ENCODE measurements around the gene ERICH2. TPM values are rescaled to one million over a fixed set of nuclear protein-coding genes. Genes with fewer than 3 reads are reported as not detected.

The ERICH2 gene
- total RNA-seq, 1 donor from 2014 or later = 1.7 TPM

DNA sequence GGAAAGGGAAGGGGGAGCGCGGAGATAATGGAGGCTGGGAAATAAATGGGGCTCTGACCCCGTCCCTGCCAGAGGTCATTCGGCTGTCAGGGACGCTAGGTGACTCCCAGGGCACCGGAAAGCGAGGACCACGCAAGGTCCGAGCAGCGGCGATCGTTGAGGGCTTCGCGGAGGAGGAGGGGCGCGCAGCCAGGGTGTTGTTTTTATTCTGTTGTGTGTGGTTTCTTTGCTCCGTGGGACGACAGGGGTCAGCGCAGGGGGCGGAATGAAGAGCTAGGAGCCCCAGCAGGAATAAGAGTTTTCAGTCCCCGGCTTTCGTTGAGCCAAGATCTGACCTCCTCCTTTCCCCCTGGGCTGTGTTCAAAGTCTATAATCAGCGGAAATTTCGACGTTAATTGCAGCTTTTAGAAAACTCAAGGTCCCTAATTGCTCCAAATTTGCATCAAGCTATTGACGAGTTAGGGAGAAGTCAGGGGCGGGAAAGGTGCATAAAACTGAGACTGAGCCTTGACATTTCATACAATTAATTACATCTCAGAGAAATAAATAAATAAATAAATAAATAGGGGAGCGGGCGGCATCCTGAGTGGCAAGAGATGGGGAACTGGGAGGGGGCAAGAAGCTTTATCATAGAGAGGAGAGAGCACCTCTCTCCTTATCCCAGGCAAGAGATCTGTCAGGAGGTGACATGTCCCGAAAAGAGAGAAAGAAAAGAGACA is 48.7 kb downstream of the ERICH2 start:
- no peak overlapping the region for H3K9ac ChIP-seq (ENCODE audit: low read length)
- H3K9me3 ChIP-seq (ENCODE audit: insufficient read depth, low read depth, low read length) = no peaks in the 10 kb centered on the region
- no peak overlapping the region for H3K4me3 ChIP-seq (ENCODE audit: insufficient read depth, low read depth, low read length)
- peak overlapping the region; percentile 50 for H2AFZ ChIP-seq (ENCODE audit: low read depth, low read length)
- Mint-ChIP-seq H3K36me3 (ENCODE audit: low read depth, unreplicated experiment) (peaks cover 5% of the 10 kb centered on the region), H3K27me3 (ENCODE audit: low read depth, unreplicated experiment) (peaks cover 66% of the 10 kb centered on the region), H3K9me3 (ENCODE audit: unreplicated experiment) (peaks cover 7% of the 10 kb centered on the region), H3K4me1 (ENCODE audit: low read depth, unreplicated experiment) (peaks cover 5% of the 10 kb centered on the region), H3K27ac (ENCODE audit: unreplicated experiment) (peak overlapping the region; percentile 66), H3K4me3 (ENCODE audit: unreplicated experiment) (peak overlapping the region; percentile 80)
- peaks cover 82% of the 10 kb centered on the region for H3K27me3 ChIP-seq (ENCODE audit: insufficient read depth, low read length)
- H3K27ac ChIP-seq (ENCODE audit: low read depth, low read length) = no peak overlapping the region
- peaks cover 35% of the 10 kb centered on the region for H3K4me1 ChIP-seq (ENCODE audit: insufficient read depth, low read length)
- TF ChIP-seq, protein P1, sequence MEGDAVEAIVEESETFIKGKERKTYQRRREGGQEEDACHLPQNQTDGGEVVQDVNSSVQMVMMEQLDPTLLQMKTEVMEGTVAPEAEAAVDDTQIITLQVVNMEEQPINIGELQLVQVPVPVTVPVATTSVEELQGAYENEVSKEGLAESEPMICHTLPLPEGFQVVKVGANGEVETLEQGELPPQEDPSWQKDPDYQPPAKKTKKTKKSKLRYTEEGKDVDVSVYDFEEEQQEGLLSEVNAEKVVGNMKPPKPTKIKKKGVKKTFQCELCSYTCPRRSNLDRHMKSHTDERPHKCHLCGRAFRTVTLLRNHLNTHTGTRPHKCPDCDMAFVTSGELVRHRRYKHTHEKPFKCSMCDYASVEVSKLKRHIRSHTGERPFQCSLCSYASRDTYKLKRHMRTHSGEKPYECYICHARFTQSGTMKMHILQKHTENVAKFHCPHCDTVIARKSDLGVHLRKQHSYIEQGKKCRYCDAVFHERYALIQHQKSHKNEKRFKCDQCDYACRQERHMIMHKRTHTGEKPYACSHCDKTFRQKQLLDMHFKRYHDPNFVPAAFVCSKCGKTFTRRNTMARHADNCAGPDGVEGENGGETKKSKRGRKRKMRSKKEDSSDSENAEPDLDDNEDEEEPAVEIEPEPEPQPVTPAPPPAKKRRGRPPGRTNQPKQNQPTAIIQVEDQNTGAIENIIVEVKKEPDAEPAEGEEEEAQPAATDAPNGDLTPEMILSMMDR (IDR thresholded peaks at IDR 0.05; ENCODE audit: insufficient read depth, low read depth, low read length) = no peak
- peak; percentile 83 for TF ChIP-seq EZH2 (IDR thresholded peaks at IDR 0.05; ENCODE audit: insufficient read depth, low read length)
- H4K20me1 ChIP-seq (ENCODE audit: insufficient read depth, low read length) = peaks cover 26% of the 10 kb centered on the region
- DNase-seq (ENCODE audit: low read depth) (no peak), FAIRE-seq (no peak)
- H3K79me2 ChIP-seq (ENCODE audit: insufficient read depth, low read length) = no peaks in the 10 kb centered on the region
- H3K4me2 ChIP-seq (ENCODE audit: low read length) = peak overlapping the region; percentile 89
- no peaks in the 10 kb centered on the region for H3K36me3 ChIP-seq (ENCODE audit: insufficient read depth, low read length)

DNA sequence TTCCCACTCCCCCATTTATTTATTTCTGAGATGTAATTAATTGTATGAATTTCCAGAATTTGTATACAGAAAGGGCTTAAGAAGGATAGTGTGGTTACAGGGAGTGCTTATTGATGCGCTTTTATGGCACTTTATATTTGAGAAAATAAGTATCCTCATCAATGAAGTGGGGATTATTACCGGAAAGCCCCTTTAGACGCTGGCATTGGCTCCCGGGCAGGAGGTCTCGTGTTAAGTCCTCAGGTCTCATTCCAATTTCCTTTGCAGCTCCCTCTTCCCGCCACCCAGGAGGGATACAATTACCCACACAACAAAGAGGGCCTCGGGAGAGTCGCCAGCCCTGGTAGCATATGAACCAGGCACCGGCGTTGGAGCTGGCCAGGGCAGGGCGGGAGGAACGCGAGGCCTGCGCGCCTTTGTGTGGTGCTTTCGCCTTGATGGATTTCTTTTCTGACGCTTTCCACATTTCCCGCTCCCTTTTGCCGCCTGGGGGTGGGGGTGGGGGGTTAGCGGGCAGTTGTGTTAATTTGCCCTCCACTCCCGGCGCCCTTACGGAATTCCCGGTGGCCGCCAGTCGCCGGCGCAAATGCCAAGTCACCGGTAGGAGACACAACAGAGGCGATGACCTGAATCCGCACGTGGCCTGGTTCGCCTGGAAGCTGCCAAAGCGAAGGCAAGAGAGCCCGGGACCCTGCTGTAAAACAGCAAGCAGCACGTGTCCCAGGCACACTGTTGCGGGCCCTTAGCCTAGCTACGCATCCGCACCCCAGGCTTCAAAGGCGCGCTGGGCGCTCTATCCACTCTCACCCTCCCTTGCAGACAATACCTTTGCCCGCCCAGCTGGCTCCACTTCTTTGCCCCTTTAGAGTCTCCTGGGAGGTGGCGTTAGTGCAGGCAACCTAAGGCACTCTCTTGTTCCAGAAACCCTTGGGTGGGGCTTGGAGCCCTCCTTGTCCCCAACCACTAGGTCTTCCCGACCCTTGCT is 49.8 kb downstream of the ERICH2 start:
- H3K79me2 ChIP-seq (ENCODE audit: insufficient read depth, low read length) = no peaks in the 10 kb centered on the region
- Mint-ChIP-seq H3K36me3 (ENCODE audit: low read depth, unreplicated experiment) (peaks cover 5% of the 10 kb centered on the region), H3K4me3 (ENCODE audit: unreplicated experiment) (no peak overlapping the region), H3K27me3 (ENCODE audit: low read depth, unreplicated experiment) (peaks cover 66% of the 10 kb centered on the region), H3K9me3 (ENCODE audit: unreplicated experiment) (peaks cover 2% of the 10 kb centered on the region), H3K4me1 (ENCODE audit: low read depth, unreplicated experiment) (peaks cover 5% of the 10 kb centered on the region), H3K27ac (ENCODE audit: unreplicated experiment) (no peak overlapping the region)
- H4K20me1 ChIP-seq (ENCODE audit: insufficient read depth, low read length) = peaks cover 23% of the 10 kb centered on the region
- H3K9ac ChIP-seq (ENCODE audit: low read length) = no peak overlapping the region
- peaks cover 35% of the 10 kb centered on the region for H3K4me1 ChIP-seq (ENCODE audit: insufficient read depth, low read length)
- H2AFZ ChIP-seq (ENCODE audit: low read depth, low read length) = no peak overlapping the region
- peak overlapping the region; percentile 48 for H3K4me2 ChIP-seq (ENCODE audit: low read length)
- H3K9me3 ChIP-seq (ENCODE audit: insufficient read depth, low read depth, low read length) = no peaks in the 10 kb centered on the region
- peaks cover 81% of the 10 kb centered on the region for H3K27me3 ChIP-seq (ENCODE audit: insufficient read depth, low read length)
- TF ChIP-seq, protein P1 (IDR thresholded peaks at IDR 0.05; ENCODE audit: insufficient read depth, low read depth, low read length) = no peak
- peak; percentile 69 for TF ChIP-seq EZH2 (IDR thresholded peaks at IDR 0.05; ENCODE audit: insufficient read depth, low read length)
- no peak overlapping the region for H3K4me3 ChIP-seq (ENCODE audit: insufficient read depth, low read depth, low read length)
- DNase-seq (ENCODE audit: low read depth) (no peak), FAIRE-seq (no peak)
- no peaks in the 10 kb centered on the region for H3K36me3 ChIP-seq (ENCODE audit: insufficient read depth, low read length)
- no peak overlapping the region for H3K27ac ChIP-seq (ENCODE audit: low read depth, low read length)

Measured in astrocyte (in vitro differentiated cells and primary cell).